ENCODE measurements around the gene ABHD14A.

The ABHD14A gene

DNA sequence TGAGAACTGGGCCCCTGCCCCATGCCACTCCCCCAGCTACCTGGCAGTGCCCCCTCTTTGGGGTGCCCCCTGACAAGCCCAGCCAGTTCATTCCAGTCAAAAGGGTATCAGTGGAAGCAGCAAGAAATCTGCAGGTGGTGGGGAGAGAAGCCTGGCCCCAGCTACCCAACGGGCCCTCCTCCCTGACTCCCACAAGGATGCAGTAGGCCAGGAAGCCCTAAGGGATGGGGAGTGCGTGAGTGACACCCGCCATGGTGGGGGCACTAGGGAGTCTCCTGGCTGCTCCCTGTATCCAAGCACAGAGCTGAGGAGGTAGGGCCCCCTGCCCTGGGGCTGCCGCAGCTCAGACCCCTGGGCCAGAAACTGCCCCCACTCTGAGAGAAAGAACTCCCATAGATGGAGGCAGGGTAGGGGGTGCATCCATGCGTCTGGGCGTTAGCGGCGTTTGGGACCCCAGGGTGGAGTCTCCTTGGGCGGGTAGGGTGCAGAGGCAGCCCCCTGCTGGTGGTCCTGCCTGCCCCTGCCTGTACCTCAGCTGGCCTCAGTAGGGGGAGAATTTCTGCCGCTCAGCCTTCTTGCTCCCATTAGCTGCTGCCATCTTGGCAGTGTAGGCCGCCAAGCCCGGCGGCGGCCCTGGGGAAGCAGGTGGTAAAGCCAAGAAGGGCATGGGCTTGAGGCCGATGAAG, 17.2 kb upstream of the ABHD14A start:
- TF ChIP-seq GATA3 (IDR thresholded peaks at IDR 0.05; ENCODE audit: low read depth, low read length): no peak
- no peak for TF ChIP-seq GATA2 (IDR thresholded peaks at IDR 0.05; ENCODE audit: low read depth, low read length)

DNA sequence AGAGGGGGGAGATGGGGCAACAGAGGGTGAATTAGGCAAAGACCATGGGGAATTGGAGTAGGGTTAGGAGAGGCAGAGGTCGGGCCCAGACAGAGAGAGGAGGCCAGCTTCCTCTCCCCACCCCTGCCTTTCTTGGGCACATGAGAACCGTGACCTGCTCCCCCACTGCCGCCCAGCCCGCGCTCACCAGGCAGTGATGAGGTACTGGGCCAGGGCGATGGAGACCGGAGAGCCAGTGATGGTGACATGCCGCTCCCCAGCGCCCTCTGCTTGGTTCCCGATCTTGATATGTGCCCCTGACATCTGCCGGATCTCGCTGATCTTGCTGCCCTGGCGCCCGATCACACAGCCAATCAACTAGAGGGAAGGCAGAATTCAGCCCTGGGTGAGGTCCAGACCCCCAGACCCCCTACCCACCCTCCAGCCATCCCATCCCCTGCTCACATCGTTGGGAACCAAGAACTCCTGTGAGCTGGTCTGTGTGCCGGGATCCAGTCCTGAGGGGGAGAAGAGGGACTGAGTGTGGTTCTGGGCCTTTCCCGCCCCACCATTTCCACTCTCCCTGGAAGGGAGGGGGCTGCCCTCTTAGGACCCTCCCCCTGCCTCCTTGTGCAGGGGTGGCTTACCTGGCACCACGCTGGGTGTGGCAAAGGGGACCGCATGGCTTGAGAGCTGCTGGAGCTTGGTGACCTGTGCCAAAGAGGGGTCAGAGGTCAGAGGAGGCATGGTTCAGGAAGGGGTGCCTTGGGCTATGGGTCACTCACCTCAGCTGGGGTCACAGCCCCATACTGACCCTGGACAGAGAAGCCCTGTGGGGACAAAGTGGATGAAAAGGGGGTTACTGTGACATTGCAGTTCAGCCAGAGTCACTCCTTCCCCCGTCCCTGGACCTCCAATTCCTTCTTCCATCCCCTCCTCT, 16.0 kb upstream of the ABHD14A start:
- TF ChIP-seq GATA2 (IDR thresholded peaks at IDR 0.05; ENCODE audit: low read depth, low read length) (no peak), GATA3 (IDR thresholded peaks at IDR 0.05; ENCODE audit: low read depth, low read length) (no peak)

DNA sequence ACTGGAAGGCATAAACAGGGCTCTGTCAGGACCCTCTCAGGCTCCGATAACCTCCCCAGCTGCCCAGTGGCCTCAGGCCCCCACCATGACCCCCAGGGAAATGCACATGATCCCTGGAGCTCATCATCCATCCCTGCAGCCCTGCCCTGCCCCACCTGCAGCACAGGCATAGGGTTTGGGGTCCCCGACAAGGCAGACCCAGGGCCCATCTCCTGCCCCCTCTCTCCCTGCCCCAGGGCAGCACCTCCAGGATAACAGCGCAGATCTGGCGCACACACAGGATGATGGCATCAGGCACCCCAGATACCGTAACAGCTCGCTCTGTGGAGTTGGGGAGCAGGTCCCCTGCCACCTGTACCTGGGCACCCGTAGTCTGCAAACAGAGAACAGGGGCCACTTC, 15.2 kb upstream of the ABHD14A start:
- TF ChIP-seq GATA3 (IDR thresholded peaks at IDR 0.05; ENCODE audit: low read depth, low read length): no peak
- no peak for TF ChIP-seq GATA2 (IDR thresholded peaks at IDR 0.05; ENCODE audit: low read depth, low read length)

DNA sequence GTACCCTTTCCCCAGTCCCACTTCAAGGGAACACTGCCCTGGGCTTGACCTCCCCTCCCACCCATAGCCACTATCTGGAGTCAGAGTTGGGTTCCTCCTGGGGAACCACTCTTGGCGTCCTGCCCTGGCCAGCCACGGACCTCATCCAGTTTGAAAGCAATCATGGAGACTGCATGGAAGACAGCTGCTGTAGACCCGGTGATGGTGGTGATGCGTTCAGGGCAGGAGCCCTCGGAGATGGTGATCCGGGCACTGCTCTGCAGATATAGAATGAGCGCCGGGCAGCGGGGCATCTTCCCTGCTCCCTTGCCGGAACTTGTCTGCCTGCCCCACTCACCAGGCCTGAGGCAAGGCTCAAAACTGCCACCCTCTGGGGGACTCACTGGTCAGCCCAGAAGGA, 14.5 kb upstream of the ABHD14A start:
- TF ChIP-seq GATA2 (IDR thresholded peaks at IDR 0.05; ENCODE audit: low read depth, low read length): no peak
- TF ChIP-seq GATA3 (IDR thresholded peaks at IDR 0.05; ENCODE audit: low read depth, low read length): no peak

DNA sequence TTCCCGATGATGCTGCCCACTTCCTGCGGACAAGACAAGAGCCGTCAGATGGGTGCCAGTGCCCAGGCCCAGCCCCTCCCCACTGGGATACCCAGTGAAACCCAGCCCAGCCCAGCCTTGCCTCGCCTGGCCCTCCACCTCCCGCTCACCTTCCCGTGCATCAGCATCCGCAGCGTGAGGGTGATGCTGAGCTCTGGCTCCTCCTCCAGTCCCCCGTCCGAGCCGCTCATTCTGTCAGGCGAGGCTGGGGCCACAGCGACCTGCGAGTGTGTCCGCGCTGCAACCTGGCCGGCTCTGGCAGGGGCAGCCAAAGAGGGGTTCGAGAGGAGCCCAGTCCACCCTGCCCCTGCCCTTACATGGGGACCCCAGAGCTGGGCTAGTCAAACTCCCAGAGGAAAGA, 13.9 kb upstream of the ABHD14A start:
- no peak for TF ChIP-seq GATA3 (IDR thresholded peaks at IDR 0.05; ENCODE audit: low read depth, low read length)

DNA sequence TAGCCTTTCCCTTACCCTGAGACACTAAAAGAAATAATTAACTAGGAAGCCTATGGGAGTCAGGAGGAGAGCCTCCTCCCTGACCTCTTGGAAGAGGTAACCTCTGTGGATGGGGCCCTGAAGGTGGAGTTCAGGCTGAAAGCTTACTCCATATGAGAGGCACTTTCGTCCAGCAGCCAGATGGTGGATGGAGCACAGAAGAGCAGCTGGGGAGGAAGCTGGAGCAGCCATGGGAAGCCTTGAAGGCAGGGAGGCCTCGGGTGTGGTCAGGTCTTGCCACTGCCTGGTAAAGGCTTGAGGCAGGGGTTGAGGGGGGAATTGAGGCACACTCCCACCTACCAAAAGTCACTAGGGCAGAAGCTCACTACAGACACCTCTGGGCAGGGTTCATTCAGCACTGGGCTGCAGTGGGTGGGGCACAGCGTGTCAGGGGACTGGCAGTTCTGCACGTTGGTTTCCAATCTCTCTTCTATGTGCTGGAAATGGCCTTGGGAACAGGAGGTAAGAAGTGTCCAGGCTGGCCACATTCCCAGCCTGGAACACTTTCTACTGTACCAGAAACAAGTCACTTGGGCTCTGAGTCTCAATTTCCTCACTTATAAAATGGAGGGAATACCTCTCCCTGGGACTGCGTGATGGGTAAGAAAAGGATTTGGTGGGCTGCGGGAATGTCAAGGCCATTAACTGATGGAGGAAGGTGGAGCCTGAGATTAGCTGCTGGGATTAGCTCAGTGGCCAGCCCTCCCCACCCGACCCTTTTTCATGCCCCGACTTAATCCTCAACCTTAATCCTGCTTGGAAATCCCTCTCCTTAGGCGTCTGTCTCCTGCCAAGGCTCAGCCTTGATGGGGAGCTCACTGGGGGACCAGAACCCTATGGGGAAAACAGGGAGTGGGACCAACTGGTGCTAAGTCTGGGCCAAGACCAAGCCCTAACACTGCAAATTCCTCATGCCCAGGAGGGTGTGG, 13.0 kb upstream of the ABHD14A start:
- TF ChIP-seq GATA3 (IDR thresholded peaks at IDR 0.05; ENCODE audit: low read depth, low read length): no peak
- no peak for TF ChIP-seq GATA2 (IDR thresholded peaks at IDR 0.05; ENCODE audit: low read depth, low read length)

DNA sequence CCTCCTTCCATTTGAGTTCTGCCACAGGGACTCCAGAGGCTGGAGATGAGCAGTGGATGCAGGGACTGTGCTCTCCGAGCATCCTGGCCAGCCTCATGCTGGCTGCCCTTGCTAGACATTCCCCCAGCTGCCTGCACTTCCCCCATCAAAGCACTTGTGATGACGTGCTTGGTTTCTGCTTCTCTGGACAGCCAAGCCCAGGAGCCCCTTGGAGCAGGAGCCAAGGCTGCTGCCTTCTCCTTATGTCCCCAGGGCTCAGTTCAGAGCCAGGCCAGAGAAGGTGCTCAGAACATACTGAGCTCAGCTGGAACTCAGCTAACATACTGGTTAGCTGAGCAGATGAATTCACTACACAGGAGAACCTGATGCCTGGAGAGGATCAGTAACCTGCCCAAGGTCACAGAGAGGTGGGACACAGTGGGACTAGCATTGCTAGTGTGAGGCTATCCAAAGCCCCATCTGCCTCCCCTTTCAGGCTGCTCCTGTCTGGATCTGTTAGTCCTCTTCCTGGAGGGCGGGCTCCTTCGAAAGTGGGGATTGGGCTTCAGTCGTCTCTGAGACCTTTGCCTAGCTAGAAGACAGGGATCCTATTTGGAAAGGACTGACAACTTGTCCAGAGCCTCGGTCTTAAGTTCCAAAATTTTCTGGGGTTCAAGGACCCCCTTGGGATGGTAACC, 11.9 kb upstream of the ABHD14A start:
- TF ChIP-seq GATA3 (IDR thresholded peaks at IDR 0.05; ENCODE audit: low read depth, low read length): no peak
- TF ChIP-seq GATA2 (IDR thresholded peaks at IDR 0.05; ENCODE audit: low read depth, low read length): no peak

DNA sequence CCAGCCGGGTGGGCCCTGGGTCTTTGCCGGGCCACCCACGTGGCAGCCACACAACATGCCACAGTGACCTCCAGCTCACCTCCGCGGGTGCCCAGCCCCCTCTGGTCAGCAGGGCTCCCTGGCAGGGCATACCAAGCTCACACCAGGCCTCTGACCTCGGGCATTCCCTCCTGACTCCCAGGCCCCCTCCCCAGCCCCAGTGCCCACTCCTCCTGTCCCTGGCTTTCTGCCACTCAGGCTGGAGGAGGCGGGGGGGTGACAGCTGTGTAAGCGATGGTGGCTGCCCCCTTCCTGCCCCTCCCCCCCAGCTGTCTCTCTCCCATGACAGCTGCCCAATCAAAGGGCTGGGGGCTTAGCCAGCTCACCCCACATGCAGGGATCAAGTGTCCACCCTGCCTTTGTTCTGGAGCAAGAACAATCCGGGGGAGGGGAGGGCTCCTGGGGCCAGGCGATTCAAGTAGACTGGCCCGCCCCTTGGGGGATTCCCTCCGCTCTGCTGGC, 10.9 kb upstream of the ABHD14A start:
- TF ChIP-seq GATA3 (IDR thresholded peaks at IDR 0.05; ENCODE audit: low read depth, low read length) (no peak), GATA2 (IDR thresholded peaks at IDR 0.05; ENCODE audit: low read depth, low read length) (no peak)

DNA sequence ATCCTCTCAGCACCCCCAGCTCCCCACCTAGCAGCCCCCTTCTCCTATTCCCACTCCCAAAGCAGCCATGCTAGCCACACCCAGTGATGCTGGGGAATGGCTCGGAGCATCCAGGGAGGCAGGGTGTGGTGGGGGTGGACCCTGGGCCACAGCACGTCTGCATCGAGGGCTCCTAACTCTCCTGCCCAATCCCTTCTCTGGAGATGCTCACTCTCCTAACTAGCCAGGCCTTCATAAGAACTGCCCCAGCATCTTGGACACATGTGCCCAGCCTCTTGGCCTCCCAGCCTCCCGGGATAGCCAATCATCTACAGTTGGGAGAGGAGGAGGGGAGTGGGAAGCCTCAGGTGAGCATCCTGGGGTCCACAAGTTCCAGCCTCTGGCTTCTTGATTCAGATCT, 10.3 kb upstream of the ABHD14A start:
- TF ChIP-seq GATA3 (IDR thresholded peaks at IDR 0.05; ENCODE audit: low read depth, low read length) (no peak), GATA2 (IDR thresholded peaks at IDR 0.05; ENCODE audit: low read depth, low read length) (no peak)

DNA sequence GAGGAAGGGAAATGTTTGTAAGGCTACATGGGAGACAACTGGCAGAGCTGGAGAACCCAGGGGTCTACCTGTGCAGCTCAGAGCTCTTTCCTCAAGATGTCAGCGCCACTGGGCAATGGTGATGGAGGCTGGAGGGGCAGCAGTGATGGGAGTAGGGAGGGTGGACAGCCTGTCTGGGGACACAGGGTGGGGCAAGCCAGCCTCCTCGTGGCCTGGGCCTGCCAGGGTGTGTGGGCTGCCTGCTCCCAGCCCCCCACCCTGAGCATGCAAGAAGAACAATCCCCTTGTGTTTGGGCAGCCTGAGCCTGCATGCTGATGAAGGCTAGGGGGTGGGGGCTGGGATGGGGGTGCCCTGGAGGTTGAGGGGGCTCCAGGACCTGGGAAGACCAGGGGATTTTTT, 8.8 kb upstream of the ABHD14A start:
- no peak for TF ChIP-seq GATA3 (IDR thresholded peaks at IDR 0.05; ENCODE audit: low read depth, low read length)
- no peak for TF ChIP-seq GATA2 (IDR thresholded peaks at IDR 0.05; ENCODE audit: low read depth, low read length)

DNA sequence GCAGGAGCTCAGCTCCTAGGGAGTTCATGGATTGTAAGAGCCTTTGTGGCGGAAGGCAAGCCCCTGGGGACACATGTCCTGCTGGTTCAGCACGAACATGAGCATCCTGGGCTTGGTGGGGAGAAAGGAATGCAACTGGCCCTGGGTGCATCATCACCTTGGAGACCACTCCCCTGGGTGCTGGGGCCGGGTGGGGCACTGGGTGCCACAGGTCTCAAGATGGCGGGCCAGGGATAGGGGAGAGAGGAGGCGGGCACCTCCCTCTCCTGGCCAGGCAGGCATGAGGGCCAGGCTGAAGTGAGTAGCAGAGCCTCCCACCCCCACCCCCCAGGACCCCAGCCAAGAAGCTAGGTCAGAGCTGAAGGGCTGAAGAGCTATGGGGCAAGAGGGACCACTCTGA, 8.4 kb upstream of the ABHD14A start:
- no peak for TF ChIP-seq GATA2 (IDR thresholded peaks at IDR 0.05; ENCODE audit: low read depth, low read length)
- TF ChIP-seq GATA3 (IDR thresholded peaks at IDR 0.05; ENCODE audit: low read depth, low read length): no peak

DNA sequence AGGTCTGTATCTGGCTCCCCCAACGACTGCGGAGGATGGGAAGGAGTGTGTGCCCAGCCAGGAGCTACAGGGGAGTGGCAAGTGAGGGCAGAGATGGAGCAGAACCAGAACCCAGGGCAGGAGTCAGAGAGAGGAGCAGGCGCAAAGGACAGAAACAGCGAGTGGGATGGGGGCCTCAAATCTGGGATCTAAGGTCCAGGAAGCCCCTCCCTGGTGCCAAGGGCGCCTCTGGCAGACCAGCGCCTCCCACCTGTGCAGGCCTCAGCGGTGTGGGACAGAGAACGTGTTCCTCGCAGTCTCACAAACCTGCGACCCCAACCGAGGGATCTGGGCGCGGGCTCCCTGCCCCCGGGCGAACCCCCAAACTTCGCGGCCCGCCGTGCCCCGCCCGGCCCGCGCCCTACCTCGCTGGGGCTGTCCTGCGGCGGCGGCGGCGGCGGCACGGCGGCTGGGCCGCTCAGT, 7.9 kb upstream of the ABHD14A start:
- TF ChIP-seq GATA2 (IDR thresholded peaks at IDR 0.05; ENCODE audit: low read depth, low read length) (no peak), GATA3 (IDR thresholded peaks at IDR 0.05; ENCODE audit: low read depth, low read length) (no peak)
